HUES6 (cell line): ENCODE results near the gene NPTN.

Source experiments
- H3K27ac ChIP-seq: 2 replicates; pipeline ENCODE4 v1.7.0; 2013; ENCODE audit warnings: low read depth, mild to moderate bottlenecking, low read length, inconsistent platforms
- H3K27me3 ChIP-seq: 2 replicates; pipeline ENCODE4 v1.6.1; 2013; ENCODE audit warnings: low read length; ENCODE audit not compliant: control insufficient read depth, insufficient read depth
- H3K36me3 ChIP-seq: 2 replicates; pipeline ENCODE4 v1.6.1; 2013; ENCODE audit warnings: low read length; ENCODE audit not compliant: control insufficient read depth, insufficient read depth
- H3K4me1 ChIP-seq: 2 replicates; pipeline ENCODE4 v1.6.1; 2013; ENCODE audit warnings: low read length; ENCODE audit not compliant: control insufficient read depth, insufficient read depth
- H3K4me3 ChIP-seq: 2 replicates; pipeline ENCODE4 v1.5.1; 2013; ENCODE audit warnings: low read depth, low read length
- H3K9ac ChIP-seq: one replicate; pipeline ENCODE4 v1.6.1; 2013; ENCODE audit warnings: mild to moderate bottlenecking, low read length
- H3K9me3 ChIP-seq: 2 replicates; pipeline ENCODE4 v1.6.1; 2013; ENCODE audit warnings: low read depth, low read length; ENCODE audit not compliant: control insufficient read depth, insufficient read depth

The NPTN gene

GRCh38 chr15:73631915-73632669 lies 1.1 kb downstream of the NPTN start:
- peak overlapping the region; percentile 41; the same call in 1 of the 2 replicates for H3K27ac ChIP-seq
- no peaks in the 10 kb centered on the region for H3K9me3 ChIP-seq
- H3K9ac ChIP-seq = peak overlapping the region; percentile 85
- no peaks in the 10 kb centered on the region for H3K36me3 ChIP-seq
- H3K4me3 ChIP-seq = peak overlapping the region; percentile 87
- peaks cover 41% of the 10 kb centered on the region for H3K4me1 ChIP-seq
- no peaks in the 10 kb centered on the region; the same call in 1 of the 2 replicates for H3K27me3 ChIP-seq

- Histone ChIP-seq H3K4me1 (peaks cover 41% of the 10 kb centered on the region), H3K27ac (no peak overlapping the region), H3K9ac (no peak overlapping the region)
Observed at GRCh38 chr15:73630921-73631362, 2.2 kb downstream of the NPTN start.

GRCh38 chr15:73629798-73630429 lies 3.3 kb downstream of the NPTN start:
- Histone ChIP-seq H3K27ac (no peak overlapping the region), H3K36me3 (no peaks in the 10 kb centered on the region), H3K4me3 (peak overlapping the region; percentile 18; the same call in 1 of the 2 replicates), H3K4me1 (peaks cover 41% of the 10 kb centered on the region), H3K27me3 (no peaks in the 10 kb centered on the region), H3K9me3 (no peaks in the 10 kb centered on the region), H3K9ac (no peak overlapping the region)

More at GRCh38 chr15:73630921-73631362, 2.2 kb downstream of the NPTN start:
- Histone ChIP-seq H3K4me3 (peak overlapping the region; percentile 87), H3K36me3 (no peaks in the 10 kb centered on the region), H3K27me3 (no peaks in the 10 kb centered on the region), H3K9me3 (no peaks in the 10 kb centered on the region)

GRCh38 chr15:73628976-73629797 lies 4.0 kb downstream of the NPTN start:
- H3K4me3 ChIP-seq = no peak overlapping the region

GRCh38 chr15:73628102-73628501 lies 5.1 kb downstream of the NPTN start:
- Histone ChIP-seq H3K36me3 (no peaks in the 10 kb centered on the region), H3K27me3 (no peaks in the 10 kb centered on the region), H3K9ac (no peak overlapping the region), H3K9me3 (no peaks in the 10 kb centered on the region), H3K4me3 (no peak overlapping the region), H3K27ac (no peak overlapping the region), H3K4me1 (peaks cover 49% of the 10 kb centered on the region)

More at GRCh38 chr15:73628976-73629797, 4.0 kb downstream of the NPTN start:
- H3K9ac ChIP-seq = no peak overlapping the region
- H3K27me3 ChIP-seq = no peaks in the 10 kb centered on the region
- H3K4me1 ChIP-seq = peaks cover 46% of the 10 kb centered on the region
- H3K27ac ChIP-seq = no peak overlapping the region
- H3K9me3 ChIP-seq = no peaks in the 10 kb centered on the region
- no peaks in the 10 kb centered on the region for H3K36me3 ChIP-seq

- Histone ChIP-seq H3K27ac (no peak overlapping the region), H3K9me3 (no peaks in the 10 kb centered on the region), H3K4me1 (peaks cover 62% of the 10 kb centered on the region), H3K36me3 (no peaks in the 10 kb centered on the region), H3K27me3 (no peaks in the 10 kb centered on the region), H3K4me3 (no peak overlapping the region), H3K9ac (no peak overlapping the region)
Observed at GRCh38 chr15:73626072-73626471, 7.1 kb downstream of the NPTN start.

GRCh38 chr15:73624530-73624929 lies 8.7 kb downstream of the NPTN start:
- H3K36me3 ChIP-seq = no peaks in the 10 kb centered on the region
- H3K27ac ChIP-seq = no peak overlapping the region
- H3K9ac ChIP-seq = no peak overlapping the region
- no peak overlapping the region for H3K4me3 ChIP-seq
- H3K27me3 ChIP-seq = no peaks in the 10 kb centered on the region
- peaks cover 61% of the 10 kb centered on the region for H3K4me1 ChIP-seq
- no peaks in the 10 kb centered on the region for H3K9me3 ChIP-seq

- H3K4me3 ChIP-seq = no peak overlapping the region
- H3K27me3 ChIP-seq = no peaks in the 10 kb centered on the region
- H3K9me3 ChIP-seq = no peaks in the 10 kb centered on the region
- no peaks in the 10 kb centered on the region for H3K36me3 ChIP-seq
- no peak overlapping the region for H3K27ac ChIP-seq
- no peak overlapping the region for H3K9ac ChIP-seq
- peaks cover 66% of the 10 kb centered on the region for H3K4me1 ChIP-seq
Observed at GRCh38 chr15:73621286-73621826, 11.8 kb downstream of the NPTN start.

GRCh38 chr15:73620078-73620477 lies 13.1 kb downstream of the NPTN start:
- peaks cover 66% of the 10 kb centered on the region for H3K4me1 ChIP-seq
- no peaks in the 10 kb centered on the region for H3K36me3 ChIP-seq
- H3K4me3 ChIP-seq = no peak overlapping the region
- no peak overlapping the region for H3K27ac ChIP-seq
- H3K27me3 ChIP-seq = no peaks in the 10 kb centered on the region
- H3K9ac ChIP-seq = no peak overlapping the region
- no peaks in the 10 kb centered on the region for H3K9me3 ChIP-seq

- Histone ChIP-seq H3K27ac (peak overlapping the region; percentile 66; the same call in 1 of the 2 replicates), H3K9ac (no peak overlapping the region), H3K36me3 (no peaks in the 10 kb centered on the region), H3K27me3 (no peaks in the 10 kb centered on the region), H3K4me3 (no peak overlapping the region), H3K4me1 (peaks cover 49% of the 10 kb centered on the region), H3K9me3 (no peaks in the 10 kb centered on the region)
Observed at GRCh38 chr15:73617913-73618312, 15.3 kb downstream of the NPTN start.
